ENCODE results near the gene CRYGD.

GRCh38 chr2:208136716-208137094 lies 12.4 kb upstream of the CRYGD start:
- no peak for TF ChIP-seq CTCF (IDR thresholded peaks at IDR 0.05; ENCODE audit: insufficient read depth, low read depth, low read length)
- no peak for TF ChIP-seq EZH2 (IDR thresholded peaks at IDR 0.05; ENCODE audit: insufficient read depth, low read length)

Data from astrocyte (in vitro differentiated cells and primary cell).